ENCODE data around the gene ZIC5.

GRCh38 chr13:99997702-99998214, 26.2 kb upstream of the ZIC5 start:
- TF ChIP-seq CTCF (conservative IDR thresholded peaks at IDR 0.05 in 1 of 2, IDR thresholded peaks at IDR 0.05 in 1 of 2; ENCODE audit: extremely low read depth in 1 of 2, insufficient read depth in 1 of 2, low read depth in 1 of 2, low read length in 2 of 2) (no peak), EZH2 (IDR thresholded peaks at IDR 0.05; ENCODE audit: borderline replicate concordance, low read length) (no peak)
